Caco-2 (cell line): ENCODE measurements around the gene IQSEC3. TPM values are rescaled to one million over a fixed set of nuclear protein-coding genes. Genes with fewer than 3 reads are reported as not detected.
"Not testable (repeated sequence)": the region's sequence is repeated elsewhere in the genome, so short reads cannot be mapped to it uniquely, and the experiment has no call there.

Experiments used
- BruUV-seq: library from RNA; stranded (reverse); fragments of 400-500 nt; replicated peaks from 2 replicates; lab custom pipeline; 2021; lab: Mats Ljungman, UMichigan
- CTCF ChIA-PET: fragments of 300-600 bp; sonication (Branson Sonifier 250); formaldehyde crosslinking; loops from one replicate; lab custom pipeline; 2022; ENCODE audit warnings: antibody characterized with exemption; lab: Charles Lee
- POLR2A ChIA-PET: fragments of 300-600 bp; sonication (Branson Sonifier 250); formaldehyde crosslinking; loops from one replicate; lab custom pipeline; 2022; ENCODE audit warnings: antibody characterized with exemption; lab: Charles Lee
- DNase-seq, 2 experiments: peaks; one replicate each; pipeline versions ENCODE4 v3.0.0 to v3.0.0-alpha.2; 2020 to 2022
- H3K27me3 ChIP-seq: replicated peaks from 2 replicates; pipeline ENCODE4 v1.6.0; 2011; ENCODE audit warnings: low read length; ENCODE audit not compliant: control insufficient read depth, insufficient read depth
- H3K36me3 ChIP-seq: 2 replicates; pipeline ENCODE4 v1.5.1; 2011; ENCODE audit warnings: low read length; ENCODE audit not compliant: control insufficient read depth, insufficient read depth
- H3K4me1 ChIP-seq: fragments of 250-450 bp; sonication (Bioruptor Pico); 2 replicates; pipeline ENCODE4 v1.5.1; 2020; ENCODE audit warnings: mild to moderate bottlenecking
- H3K4me3 ChIP-seq: 2 replicates; pipeline ENCODE4 v1.5.1; 2011; ENCODE audit warnings: low read depth, mild to moderate bottlenecking, control low read depth, low read length
- H3K9me3 ChIP-seq: fragments of 250-450 bp; sonication (Bioruptor Pico); 2 replicates; pipeline ENCODE4 v1.5.1; 2020; ENCODE audit warnings: mild to moderate bottlenecking, moderate library complexity
- H3K27ac Mint-ChIP-seq: one replicate; pipeline ENCODE4 v1.8.0; 2022; ENCODE audit warnings: mixed read lengths; ENCODE audit not compliant: unreplicated experiment
- H3K27me3 Mint-ChIP-seq: one replicate; pipeline ENCODE4 v1.8.0; 2022; ENCODE audit warnings: mixed read lengths; ENCODE audit not compliant: insufficient read depth, unreplicated experiment
- H3K36me3 Mint-ChIP-seq: one replicate; pipeline ENCODE4 v1.8.0; 2022; ENCODE audit warnings: mild to moderate bottlenecking, mixed read lengths; ENCODE audit not compliant: insufficient read depth, unreplicated experiment
- H3K4me1 Mint-ChIP-seq: one replicate; pipeline ENCODE4 v1.8.0; 2022; ENCODE audit warnings: low read depth, mixed read lengths; ENCODE audit not compliant: unreplicated experiment
- H3K4me3 Mint-ChIP-seq: one replicate; pipeline ENCODE4 v1.8.0; 2022; ENCODE audit warnings: mild to moderate bottlenecking, moderate library complexity, mixed read lengths; ENCODE audit not compliant: unreplicated experiment
- H3K9me3 Mint-ChIP-seq: one replicate; pipeline ENCODE4 v1.8.0; 2022; ENCODE audit warnings: mixed read lengths; ENCODE audit not compliant: unreplicated experiment
- intact Hi-C: fragments of 100-400 bp; cut with micrococcal nuclease; formaldehyde crosslinking; loops from one replicate; pipeline ENCODE4 v1.10.0; 2022; ENCODE audit not compliant: unreplicated experiment
- total RNA-seq: library from RNA; stranded (reverse); gene quantifications from 2 replicates; pipeline ENCODE4 v1.2.3, GENCODE V29; 2022
- TF ChIP-seq, protein P1 (sequence below), 2 experiments: fragments of 200-600 bp in 1 of 2; IDR thresholded peaks; 1 replicate in 1 of 2; 2 replicates in 1 of 2; pipeline versions ENCODE4 v1.5.1 to v1.8.0; 2011 to 2022; ENCODE audit warnings: antibody characterized with exemption in 1 of 2, control low read depth in 1 of 2, inconsistent platforms in 1 of 2, low read depth in 1 of 2, low read length in 1 of 2, mild to moderate bottlenecking in 1 of 2, moderate library complexity in 1 of 2; ENCODE audit not compliant: insufficient read depth in 1 of 2, severe bottlenecking in 1 of 2, unreplicated experiment in 1 of 2

The IQSEC3 gene
- total RNA-seq, 1 experiment from 2014 or later: 0.59 TPM

DNA sequence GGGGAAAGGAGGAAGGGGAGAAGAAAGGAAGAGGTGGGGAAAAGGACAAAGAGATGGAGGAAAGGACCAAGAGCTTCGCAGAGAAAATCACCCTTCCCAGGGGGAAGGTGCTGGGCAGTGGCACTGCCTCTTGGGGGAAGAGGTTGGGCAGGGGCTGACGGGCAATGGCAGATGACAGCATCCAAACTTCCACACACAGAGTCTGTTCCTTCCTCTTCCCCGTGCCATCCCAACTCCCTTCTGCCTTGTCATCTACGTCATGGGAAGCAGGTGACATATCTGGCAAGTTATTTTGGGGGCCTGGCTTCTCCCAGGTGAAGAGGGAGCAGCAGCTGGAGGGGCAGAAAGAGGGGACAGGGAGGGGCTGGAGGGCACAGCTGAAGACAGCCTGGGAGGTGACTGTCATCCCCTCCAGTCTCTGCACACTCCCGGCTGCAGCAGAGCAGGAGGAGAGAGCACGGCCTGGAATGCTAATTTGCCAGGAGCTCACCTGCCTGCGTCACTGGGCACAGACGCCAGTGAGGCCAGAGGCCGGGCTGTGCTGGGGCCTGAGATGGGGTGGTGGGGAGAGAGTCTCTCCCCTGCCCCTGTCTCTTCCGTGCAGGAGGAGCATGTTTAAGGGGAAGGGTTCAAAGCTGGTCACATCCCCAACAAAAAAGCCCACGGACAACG is 43.9 kb upstream of the IQSEC3 start:
- no peaks in the 10 kb centered on the region for H3K36me3 Mint-ChIP-seq
- POLR2A ChIA-PET: interaction anchor here (0.6 kb wide), 1 partner anchor 31 kb away, joined by 3 read pairs; no protein-coding TSS in a partner anchor
- no peak overlapping the region for H3K27ac Mint-ChIP-seq

DNA sequence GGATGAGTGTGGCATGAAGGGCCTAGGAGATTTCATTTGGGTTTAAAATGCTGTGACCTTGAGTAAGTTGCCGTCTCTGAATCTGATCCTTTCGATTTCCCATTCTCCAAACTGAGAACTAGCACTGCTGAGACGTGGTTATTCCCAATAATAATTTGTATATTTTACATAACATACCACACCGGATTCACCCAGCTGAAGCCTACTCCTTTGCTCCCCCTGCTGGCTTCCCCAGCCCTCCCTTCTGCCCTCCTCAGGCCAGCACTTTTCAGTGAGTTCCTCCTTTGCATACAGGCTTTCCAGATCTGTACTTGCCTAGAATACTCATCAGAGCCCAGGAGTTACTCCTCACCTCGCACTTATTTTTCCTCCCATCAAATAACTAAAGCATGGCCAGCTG is 38.7 kb upstream of the IQSEC3 start:
- H3K36me3 Mint-ChIP-seq, H3K4me3 ChIP-seq, H3K4me1 Mint-ChIP-seq, H3K27me3 ChIP-seq, H3K27me3 Mint-ChIP-seq, POLR2A ChIA-PET, H3K36me3 ChIP-seq, intact Hi-C loops, BruUV-seq, H3K9me3 ChIP-seq, H3K4me1 ChIP-seq, CTCF ChIA-PET, DNase-seq, H3K27ac Mint-ChIP-seq, H3K9me3 Mint-ChIP-seq, H3K4me3 Mint-ChIP-seq: not testable (repeated sequence)

More for the DNA sequence above, 43.9 kb upstream of the IQSEC3 start:
- no peaks in the 10 kb centered on the region for H3K4me1 ChIP-seq
- Mint-ChIP-seq H3K27me3 (no peaks in the 10 kb centered on the region), H3K9me3 (no peaks in the 10 kb centered on the region), H3K4me1 (no peaks in the 10 kb centered on the region), H3K4me3 (no peak overlapping the region)
- CTCF ChIA-PET: no interaction called here
- intact Hi-C loops: no loop called here
- TF ChIP-seq, protein P1, sequence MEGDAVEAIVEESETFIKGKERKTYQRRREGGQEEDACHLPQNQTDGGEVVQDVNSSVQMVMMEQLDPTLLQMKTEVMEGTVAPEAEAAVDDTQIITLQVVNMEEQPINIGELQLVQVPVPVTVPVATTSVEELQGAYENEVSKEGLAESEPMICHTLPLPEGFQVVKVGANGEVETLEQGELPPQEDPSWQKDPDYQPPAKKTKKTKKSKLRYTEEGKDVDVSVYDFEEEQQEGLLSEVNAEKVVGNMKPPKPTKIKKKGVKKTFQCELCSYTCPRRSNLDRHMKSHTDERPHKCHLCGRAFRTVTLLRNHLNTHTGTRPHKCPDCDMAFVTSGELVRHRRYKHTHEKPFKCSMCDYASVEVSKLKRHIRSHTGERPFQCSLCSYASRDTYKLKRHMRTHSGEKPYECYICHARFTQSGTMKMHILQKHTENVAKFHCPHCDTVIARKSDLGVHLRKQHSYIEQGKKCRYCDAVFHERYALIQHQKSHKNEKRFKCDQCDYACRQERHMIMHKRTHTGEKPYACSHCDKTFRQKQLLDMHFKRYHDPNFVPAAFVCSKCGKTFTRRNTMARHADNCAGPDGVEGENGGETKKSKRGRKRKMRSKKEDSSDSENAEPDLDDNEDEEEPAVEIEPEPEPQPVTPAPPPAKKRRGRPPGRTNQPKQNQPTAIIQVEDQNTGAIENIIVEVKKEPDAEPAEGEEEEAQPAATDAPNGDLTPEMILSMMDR (IDR thresholded peaks at IDR 0.05; ENCODE audit: insufficient read depth in 1 of 2, low read depth in 1 of 2, low read length in 1 of 2, severe bottlenecking in 1 of 2, unreplicated experiment in 1 of 2): no peak
- no peaks in the 10 kb centered on the region for H3K36me3 ChIP-seq
- DNase-seq: no peak
- BruUV-seq: no TSS peak
- no peaks in the 10 kb centered on the region for H3K27me3 ChIP-seq
- no peaks in the 10 kb centered on the region for H3K9me3 ChIP-seq
- no peak overlapping the region for H3K4me3 ChIP-seq

DNA sequence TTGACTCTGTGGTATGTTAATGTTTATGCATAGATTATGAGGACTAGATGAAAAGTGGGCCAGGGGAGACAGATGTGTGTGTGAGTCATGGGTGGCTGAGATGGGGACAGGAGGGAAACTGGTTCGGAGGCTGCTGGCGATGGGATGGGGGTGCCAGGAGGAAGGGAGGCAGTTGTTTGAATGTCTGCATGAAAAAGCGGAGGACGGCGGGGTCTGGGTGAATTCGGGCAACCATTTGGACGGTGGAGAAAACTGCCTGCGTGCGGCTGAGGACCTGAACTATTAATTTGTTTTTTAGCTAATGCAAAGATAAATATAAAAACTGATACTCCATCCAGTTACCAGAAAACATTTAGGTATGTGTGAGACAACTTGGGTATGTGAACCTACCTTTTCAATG is 27.8 kb upstream of the IQSEC3 start:
- CTCF ChIA-PET, H3K27me3 Mint-ChIP-seq, H3K36me3 Mint-ChIP-seq, H3K4me1 Mint-ChIP-seq, H3K4me1 ChIP-seq, H3K9me3 ChIP-seq, H3K36me3 ChIP-seq, H3K27me3 ChIP-seq, DNase-seq, H3K4me3 ChIP-seq, H3K4me3 Mint-ChIP-seq, intact Hi-C loops, BruUV-seq, H3K9me3 Mint-ChIP-seq, POLR2A ChIA-PET, H3K27ac Mint-ChIP-seq: not testable (repeated sequence)

DNA sequence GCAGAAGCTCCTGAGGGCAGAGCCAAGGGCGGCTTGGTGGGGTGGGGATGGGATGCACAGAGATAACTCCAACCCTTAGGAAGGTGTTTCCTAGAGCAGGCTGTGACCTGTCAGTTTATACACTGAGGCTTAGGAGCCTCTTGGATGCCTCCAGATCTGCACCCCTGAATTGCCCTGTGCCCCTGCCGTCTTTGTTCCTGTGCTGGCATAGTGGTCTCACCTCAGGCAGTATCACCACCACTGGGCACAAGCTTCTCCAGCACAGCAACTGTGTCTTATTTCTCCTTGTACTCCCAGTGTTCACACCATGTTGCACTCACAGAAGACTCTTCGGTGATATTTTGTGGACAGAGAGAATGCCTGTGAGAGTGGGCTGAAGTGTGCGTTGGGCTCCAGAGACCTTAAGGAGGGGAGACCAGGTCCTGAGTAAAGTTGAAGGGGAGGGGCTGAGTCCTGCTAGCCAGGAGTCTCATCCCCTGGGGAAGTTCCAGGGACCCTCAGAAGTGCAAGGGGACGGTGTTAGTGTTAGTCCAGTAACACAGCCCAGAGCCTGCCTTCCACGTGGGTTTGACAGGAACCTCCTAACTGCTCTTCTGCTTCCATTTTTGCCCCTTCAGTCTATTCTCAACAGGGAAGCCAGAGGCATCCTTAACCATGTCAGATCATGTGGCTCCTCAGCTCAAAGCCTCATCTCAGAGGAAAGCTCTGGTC is 26.9 kb upstream of the IQSEC3 start:
- H3K4me1 ChIP-seq, H3K36me3 Mint-ChIP-seq, BruUV-seq, H3K4me3 Mint-ChIP-seq, H3K27me3 Mint-ChIP-seq, H3K27ac Mint-ChIP-seq, H3K4me3 ChIP-seq, H3K9me3 Mint-ChIP-seq, DNase-seq, H3K4me1 Mint-ChIP-seq, H3K9me3 ChIP-seq, POLR2A ChIA-PET, CTCF ChIA-PET, intact Hi-C loops, H3K27me3 ChIP-seq, H3K36me3 ChIP-seq: not testable (repeated sequence)

DNA sequence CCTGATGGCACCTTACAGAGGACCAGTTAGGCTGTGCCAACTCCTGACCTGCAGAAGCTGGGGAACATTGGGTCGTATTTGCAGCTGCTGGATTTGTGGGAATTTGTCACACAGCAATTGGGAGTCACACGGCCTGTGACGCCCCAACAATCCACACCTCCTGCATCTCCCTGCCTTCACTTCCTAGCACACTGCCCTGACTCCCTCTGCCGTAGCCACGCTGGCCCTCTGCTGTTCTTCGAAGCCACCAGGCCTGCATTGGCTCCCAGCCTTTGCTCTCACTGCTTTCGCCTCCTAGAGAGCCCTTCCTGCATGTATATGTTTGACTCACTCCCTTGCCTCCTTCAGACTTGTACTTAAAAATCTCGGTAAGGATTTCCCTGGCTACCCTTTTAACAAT is 22.2 kb upstream of the IQSEC3 start:
- H3K36me3 Mint-ChIP-seq, intact Hi-C loops, DNase-seq, POLR2A ChIA-PET, H3K9me3 ChIP-seq, H3K4me1 ChIP-seq, H3K4me1 Mint-ChIP-seq, CTCF ChIA-PET, H3K27me3 ChIP-seq, H3K36me3 ChIP-seq, H3K9me3 Mint-ChIP-seq, H3K4me3 Mint-ChIP-seq, BruUV-seq, H3K4me3 ChIP-seq, H3K27ac Mint-ChIP-seq: not testable (repeated sequence)
- H3K27me3 Mint-ChIP-seq: peaks cover 27% of the 10 kb centered on the region

DNA sequence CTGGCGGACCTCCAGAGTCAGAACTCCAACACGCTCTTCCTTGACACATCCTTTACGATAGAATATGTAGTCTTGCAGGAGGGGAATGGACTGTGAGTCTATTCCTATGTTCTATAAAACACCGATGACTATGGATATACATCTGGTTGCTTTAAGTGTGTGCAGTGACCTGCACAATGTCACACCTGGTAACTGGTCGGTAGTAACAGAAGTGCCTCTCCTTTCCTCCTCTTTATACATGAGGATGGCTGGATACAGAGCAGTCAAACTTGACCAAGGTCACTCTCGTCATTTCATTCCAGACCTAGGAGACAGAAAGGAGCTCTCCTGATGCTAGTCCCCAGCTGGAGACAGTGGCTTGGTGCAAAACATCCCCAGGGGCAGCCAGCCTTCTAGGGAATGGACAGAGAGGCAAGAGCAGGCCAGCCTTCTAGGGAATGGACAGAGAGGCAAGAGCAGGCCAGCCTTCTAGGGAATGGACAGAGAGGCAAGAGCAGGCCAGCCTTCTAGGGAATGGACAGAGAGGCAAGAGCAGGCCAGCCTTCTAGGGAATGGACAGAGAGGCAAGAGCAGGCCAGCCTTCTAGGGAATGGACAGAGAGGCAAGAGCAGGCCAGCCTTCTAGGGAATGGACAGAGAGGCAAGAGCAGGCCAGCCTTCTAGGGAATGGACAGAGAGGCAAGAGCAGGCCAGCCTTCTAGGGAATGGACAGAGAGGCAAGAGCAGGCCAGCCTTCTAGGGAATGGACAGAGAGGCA is 21.2 kb upstream of the IQSEC3 start:
- H3K27me3 Mint-ChIP-seq: peaks cover 30% of the 10 kb centered on the region
- H3K4me3 ChIP-seq, H3K9me3 ChIP-seq, CTCF ChIA-PET, H3K27ac Mint-ChIP-seq, BruUV-seq, H3K4me3 Mint-ChIP-seq, H3K4me1 ChIP-seq, H3K9me3 Mint-ChIP-seq, POLR2A ChIA-PET, H3K36me3 ChIP-seq, DNase-seq, H3K4me1 Mint-ChIP-seq, intact Hi-C loops, H3K36me3 Mint-ChIP-seq, H3K27me3 ChIP-seq: not testable (repeated sequence)
